Right kidney (tissue), 1 donor: ENCODE data around the gene SPATA13.
"Not testable (repeated sequence)": the region's sequence is repeated elsewhere in the genome, so short reads cannot be mapped to it uniquely, and the experiment has no call there.

Experiments
- DNase-seq: peaks from one replicate; pipeline ENCODE4 v3.0.0-alpha.2; 2016

The SPATA13 gene

DNA sequence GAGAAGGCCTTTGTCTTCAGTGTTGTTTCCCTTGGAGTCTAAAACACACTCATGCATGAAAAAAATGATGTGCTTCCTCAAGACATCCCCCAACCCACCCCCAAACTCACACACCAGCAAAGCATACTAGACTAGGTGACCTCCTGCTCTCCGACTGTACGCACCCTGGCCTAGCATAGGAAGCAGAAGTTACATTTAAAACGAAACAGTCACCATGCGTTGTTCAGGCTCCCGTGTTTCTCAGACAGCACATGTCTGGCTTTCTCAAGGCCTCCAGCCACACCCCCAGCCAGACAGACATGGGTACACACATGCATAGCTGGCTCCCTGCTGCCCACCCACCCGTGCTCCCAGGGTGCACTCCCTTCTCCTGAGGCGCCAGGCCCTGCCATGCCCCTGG is 120.2 kb downstream of the SPATA13 start:
- peak; percentile 34 for DNase-seq

GRCh38 chr13:24281188-24282008 is 120.9 kb downstream of the SPATA13 start:
- peak; percentile 19 for DNase-seq

DNA sequence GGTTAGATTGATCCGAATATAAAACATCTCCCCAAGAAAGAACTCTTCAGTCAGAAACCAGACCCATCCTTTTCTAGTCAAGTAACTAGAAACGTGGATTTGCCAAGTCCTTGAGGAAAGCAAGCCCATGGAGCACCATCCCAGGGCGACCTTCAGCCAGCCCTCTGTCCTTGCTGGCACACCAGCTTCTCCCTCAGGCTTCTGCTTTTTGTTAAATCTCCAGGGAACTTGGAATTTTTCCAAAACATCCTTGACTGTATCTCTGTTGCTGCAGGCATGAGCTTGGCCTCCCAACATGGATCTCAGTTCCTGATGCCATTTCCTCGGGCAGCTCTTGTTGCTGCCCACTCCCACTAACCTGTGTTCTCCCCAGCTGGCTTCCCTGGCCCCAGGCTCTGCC is 121.7 kb downstream of the SPATA13 start:
- DNase-seq = no peak

DNA sequence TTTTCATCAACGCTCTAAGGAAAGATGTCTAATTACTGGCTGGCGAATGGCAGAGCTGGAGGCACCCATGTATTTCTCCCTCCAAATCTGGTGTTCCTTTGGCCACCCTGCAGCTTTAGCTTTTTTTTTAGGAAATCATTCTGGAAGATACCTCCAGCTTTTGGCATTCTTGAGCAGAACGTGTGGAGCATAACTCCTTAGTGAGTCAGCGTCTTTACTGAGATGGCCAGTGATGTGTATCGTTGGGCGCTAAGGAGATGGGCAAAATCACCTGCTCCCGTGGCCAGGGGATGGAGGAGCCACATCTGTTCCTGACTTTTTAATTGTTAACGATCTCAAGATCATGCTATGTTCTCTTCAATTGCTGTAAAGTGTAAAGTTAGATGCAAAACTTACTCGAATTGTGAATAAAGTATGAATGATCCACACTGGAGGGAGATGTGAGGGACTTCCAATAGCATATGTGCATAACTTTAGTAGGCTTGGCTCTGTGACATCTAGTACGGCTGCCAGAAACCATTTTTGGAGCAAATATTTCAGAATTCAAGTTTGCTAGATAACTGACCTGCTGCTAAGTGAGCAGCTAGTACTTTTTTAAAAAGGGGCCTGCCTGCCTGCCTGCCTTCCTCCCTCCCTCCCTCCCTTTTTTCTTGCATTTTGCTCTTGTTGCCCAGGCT is 124.5 kb downstream of the SPATA13 start:
- DNase-seq = no peak

GRCh38 chr13:24286624-24287023 is 126.1 kb downstream of the SPATA13 start:
- no peak for DNase-seq

GRCh38 chr13:24287748-24288287 is 127.3 kb downstream of the SPATA13 start:
- no peak for DNase-seq

- DNase-seq = no peak
Measured at GRCh38 chr13:24288870-24289269, 128.3 kb downstream of the SPATA13 start.

GRCh38 chr13:24290280-24290932 is 129.9 kb downstream of the SPATA13 start:
- no peak for DNase-seq

- no peak for DNase-seq
Measured at GRCh38 chr13:24292481-24292880, 132.0 kb downstream of the SPATA13 start.

GRCh38 chr13:24293746-24294145 is 133.2 kb downstream of the SPATA13 start:
- DNase-seq = no peak

GRCh38 chr13:24299488-24300114 is 139.1 kb downstream of the SPATA13 start:
- no peak for DNase-seq

DNA sequence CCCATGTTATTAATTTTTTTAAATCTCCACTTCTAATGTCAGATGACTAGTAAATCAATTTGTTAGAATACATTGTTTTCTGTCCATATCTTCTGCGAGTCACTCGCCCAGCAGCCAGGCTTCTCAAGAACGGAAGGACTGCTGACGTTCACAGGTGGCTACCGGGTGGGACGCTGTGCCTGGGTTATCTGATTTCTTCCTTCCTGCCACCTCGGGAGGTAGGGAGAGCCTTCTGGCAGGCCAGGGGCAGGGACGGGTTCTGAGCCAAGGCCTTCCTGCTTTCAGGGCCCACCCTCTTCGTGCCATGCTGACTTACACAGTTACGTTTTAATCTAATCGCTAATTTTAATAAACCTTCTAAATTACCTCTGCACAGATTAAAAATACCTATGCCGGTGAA is 140.9 kb downstream of the SPATA13 start:
- DNase-seq = no peak

DNA sequence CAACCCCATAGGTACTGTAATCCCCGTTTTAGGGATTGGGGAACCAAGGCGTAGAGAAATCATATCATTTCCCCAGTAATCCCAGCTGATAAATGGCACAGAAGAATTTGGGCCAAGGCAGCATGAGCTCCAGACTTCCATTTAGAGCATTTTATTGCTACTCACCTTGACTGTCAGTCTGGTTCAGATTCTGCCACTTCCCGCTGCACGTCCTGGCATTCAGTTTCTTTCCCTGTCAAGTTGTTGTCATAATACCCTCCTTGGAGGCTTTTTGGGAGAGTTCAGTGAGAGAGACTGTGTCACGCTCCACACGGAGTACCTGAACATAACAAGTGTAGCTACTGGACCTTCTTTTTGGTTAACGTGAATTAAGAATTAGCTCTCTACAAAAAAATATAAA is 141.4 kb downstream of the SPATA13 start:
- DNase-seq = no peak

- DNase-seq = no peak
Measured at GRCh38 chr13:24304620-24305019, 144.1 kb downstream of the SPATA13 start.

DNA sequence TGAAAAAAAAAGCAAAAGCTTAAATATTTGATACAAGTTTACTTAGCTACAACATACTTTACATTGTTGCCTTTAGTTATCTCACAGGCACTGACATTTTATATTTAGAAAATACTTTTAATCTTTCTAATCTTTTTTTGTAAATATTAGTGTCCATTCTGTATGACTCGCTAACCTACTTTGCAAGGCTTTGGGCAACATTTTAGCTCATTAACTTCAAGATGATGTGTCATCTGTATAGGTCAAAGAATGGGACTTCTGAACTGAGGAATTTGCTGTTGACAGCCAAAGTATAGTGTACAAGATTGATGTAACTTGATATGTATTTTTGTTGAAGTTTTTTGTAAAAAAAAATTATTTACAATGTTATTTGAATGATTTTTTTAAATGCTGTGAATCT is 146.1 kb downstream of the SPATA13 start:
- no peak for DNase-seq

DNA sequence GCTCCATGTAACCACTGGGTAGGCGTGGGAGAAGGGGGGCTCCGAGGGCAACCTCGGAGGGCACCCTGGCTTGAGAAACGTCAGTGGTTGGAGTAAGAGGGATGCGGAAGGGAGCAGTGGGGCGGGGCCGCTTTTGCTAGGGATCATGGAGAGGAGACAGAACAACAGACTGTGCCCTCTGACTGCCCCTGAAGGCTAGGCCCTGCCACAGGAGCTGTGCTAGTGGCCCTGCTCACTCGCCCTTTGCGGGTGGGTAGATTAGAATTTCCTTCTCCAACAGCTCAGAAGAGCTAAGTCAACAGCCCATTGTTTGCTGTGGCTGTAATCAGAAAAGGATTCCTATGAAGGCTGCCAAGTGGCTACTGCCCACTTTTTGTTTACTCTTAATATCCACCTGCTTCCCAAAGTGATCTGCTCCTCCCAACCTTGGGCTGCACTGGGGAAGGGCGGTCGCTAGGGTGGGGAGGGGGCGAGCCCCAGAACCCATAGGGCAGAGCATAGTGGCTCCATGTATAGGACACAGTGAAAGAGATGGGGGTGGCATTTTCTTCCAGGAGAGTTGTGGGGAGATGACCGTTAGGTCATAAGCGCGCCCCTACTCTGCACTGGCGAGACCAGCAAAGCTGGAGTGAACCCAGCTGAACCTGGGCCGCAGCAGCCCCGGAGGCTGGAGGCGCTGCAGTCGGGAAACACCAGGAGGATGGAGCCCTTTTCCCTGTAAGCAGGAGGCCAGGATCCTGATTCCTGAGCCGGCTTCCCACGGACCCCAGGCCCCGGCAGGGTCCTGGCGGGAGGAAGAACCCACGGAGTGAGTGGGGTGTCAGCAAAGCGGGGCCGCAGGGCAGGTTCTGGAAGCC is 146.9 kb downstream of the SPATA13 start:
- DNase-seq = no peak

DNA sequence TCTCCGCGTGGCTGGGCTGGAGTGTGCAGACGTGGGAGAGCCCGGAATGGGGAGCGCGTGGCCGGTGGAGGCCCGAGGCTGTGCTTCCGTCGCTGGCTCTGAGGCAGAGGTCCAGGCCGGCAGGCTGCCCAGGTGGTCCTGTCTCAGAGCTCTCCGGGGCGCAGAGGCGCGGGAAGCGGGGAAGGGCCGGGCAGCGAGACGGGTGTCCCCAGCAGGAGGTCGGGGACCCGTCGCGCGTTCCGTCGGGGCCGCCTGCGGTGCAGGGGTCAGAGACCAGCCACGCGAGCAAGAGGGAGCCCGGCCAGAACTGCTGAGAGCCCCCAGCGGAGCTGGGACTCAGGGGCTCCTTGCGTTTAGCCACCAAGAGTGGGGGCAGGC is 147.5 kb downstream of the SPATA13 start:
- no peak for DNase-seq

- DNase-seq = no peak
Measured at GRCh38 chr13:24308488-24309020, 148.0 kb downstream of the SPATA13 start.

GRCh38 chr13:24309300-24309699 is 148.8 kb downstream of the SPATA13 start, which contains the start of gene C1QTNF9:
TSS of gene C1QTNF9 (plus strand) at chr13:24309580. CDS start at chr13:24316004, 6,424 bp downstream.
- DNase-seq = not testable (repeated sequence)

GRCh38 chr13:24313439-24313838 is 152.9 kb downstream of the SPATA13 start:
- DNase-seq = no peak

DNA sequence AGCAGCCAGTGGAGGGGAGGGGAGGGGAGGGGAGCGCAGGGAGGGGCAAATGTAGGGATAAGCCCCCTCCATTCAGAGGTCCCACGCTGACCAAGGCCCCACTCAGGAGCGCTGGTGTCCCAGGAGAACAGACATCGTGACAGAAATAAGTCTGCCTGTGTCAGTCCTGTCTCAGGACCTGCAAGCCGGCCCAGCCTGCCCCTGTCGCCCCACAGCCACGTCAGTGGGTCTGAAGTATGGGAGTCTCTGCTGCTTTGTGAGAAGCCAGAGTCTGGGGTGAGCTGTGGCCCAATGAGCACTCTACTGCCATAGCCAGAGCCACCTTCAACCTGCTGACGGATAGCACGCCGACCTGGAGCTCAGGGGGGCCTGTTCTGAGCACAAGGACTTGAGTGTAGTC is 157.3 kb downstream of the SPATA13 start:
- DNase-seq = not testable (repeated sequence)
